ENCODE results near the gene RGSL1.

- TF ChIP-seq CTCF (IDR thresholded peaks at IDR 0.05; ENCODE audit: insufficient read depth, low read length, poor library complexity, severe bottlenecking) (no peak), EZH2phosphoT487 (conservative IDR thresholded peaks at IDR 0.05; ENCODE audit: low read length) (no peak)
Measured at GRCh38 chr1:182507685-182508084, 57.7 kb downstream of the RGSL1 start.
